Esophagus (tissue), 2 donors: ENCODE measurements around the gene FBXW8. TPM values are rescaled to one million over a fixed set of nuclear protein-coding genes. Genes with fewer than 3 reads are reported as not detected.

Source experiments
- H3K27ac ChIP-seq, 2 donors: one replicate each; pipeline ENCODE4 v1.5.1; 2013; ENCODE audit warnings: low read depth in 2 of 2, mild to moderate bottlenecking in 2 of 2, inconsistent platforms in 1 of 2, low read length in 1 of 2, moderate library complexity in 1 of 2
- H3K27me3 ChIP-seq, 2 donors: one replicate each; pipeline ENCODE4 v1.6.1; 2013; ENCODE audit warnings: low read length in 2 of 2, control low read depth in 1 of 2, mild to moderate bottlenecking in 1 of 2; ENCODE audit not compliant: insufficient read depth in 2 of 2, control insufficient read depth in 1 of 2
- H3K36me3 ChIP-seq, 2 donors: one replicate each; pipeline ENCODE4 v1.6.1; 2013; ENCODE audit warnings: low read length in 1 of 2; ENCODE audit not compliant: control insufficient read depth in 2 of 2, insufficient read depth in 2 of 2
- H3K4me1 ChIP-seq, 2 donors: one replicate each; pipeline ENCODE4 v1.6.1; 2013; ENCODE audit warnings: low read length in 1 of 2; ENCODE audit not compliant: control insufficient read depth in 2 of 2, insufficient read depth in 2 of 2
- H3K4me3 ChIP-seq, 2 donors: one replicate each; pipeline ENCODE4 v1.5.1; 2013; ENCODE audit warnings: low read length in 2 of 2, mild to moderate bottlenecking in 2 of 2, low read depth in 1 of 2, moderate library complexity in 1 of 2
- H3K9me3 ChIP-seq, 2 donors: one replicate each; pipeline ENCODE4 v1.6.1; 2013; ENCODE audit warnings: mild to moderate bottlenecking in 2 of 2, low read depth in 1 of 2, low read length in 1 of 2, moderate library complexity in 1 of 2; ENCODE audit not compliant: control insufficient read depth in 2 of 2, insufficient read depth in 1 of 2
- WGBS, 2 donors: extraction: QIAGEN DNeasy Blood & Tissue Kit; methylation state at CpG; one replicate each; pipeline ENCODE4 v1.1.7; 2013; 5-methylcytosine and 5-hydroxymethylcytosine counted together
- polyA plus RNA-seq, 2 donors: library from polyadenylated mRNA; stranded (reverse); fragments of 200-250 nt; gene quantifications; one replicate each; pipeline ENCODE4 v1.2.3, GENCODE V29; 2013
- donor health status: healthy with polysubstance abuse.
- donor health status: Bipolar disorder and iron deficiency.

Gene FBXW8
- polyA plus RNA-seq, 2 donors: 2.7 to 3.7 TPM

DNA sequence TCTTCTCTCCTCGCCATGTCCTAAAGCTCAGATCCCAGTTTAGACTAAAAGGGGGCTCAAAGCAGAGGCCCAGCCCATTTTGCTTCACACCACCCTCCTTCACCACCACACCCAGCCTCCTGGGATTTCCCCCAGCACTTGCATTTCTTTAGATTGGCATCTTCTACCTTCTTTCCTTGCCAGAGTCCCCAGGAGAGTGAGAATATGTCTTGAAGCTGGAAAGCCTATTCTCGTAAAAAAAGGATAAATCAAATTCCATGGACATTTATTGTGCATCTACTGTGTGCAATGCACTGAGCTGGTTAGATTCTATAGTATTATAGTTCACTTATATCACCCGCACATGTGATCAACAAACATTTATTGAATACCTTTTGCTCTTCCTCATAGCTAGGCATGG, 10.2 kb downstream of the FBXW8 start:
- Histone ChIP-seq H3K36me3 (no peaks in the 10 kb centered on the region), H3K9me3 (no peaks in the 10 kb centered on the region), H3K27ac (no peak overlapping the region), H3K4me1 (peaks cover 0 to 5% of the 10 kb centered on the region in 2 donors), H3K4me3 (no peak overlapping the region), H3K27me3 (no peaks in the 10 kb centered on the region)
- WGBS, 2 donors: 79 to 94% methylated on average over 3 of the region's 3 CpGs

- Histone ChIP-seq H3K27ac (no peak overlapping the region), H3K36me3 (no peaks in the 10 kb centered on the region), H3K9me3 (no peaks in the 10 kb centered on the region), H3K4me3 (no peak overlapping the region), H3K4me1 (no peaks in the 10 kb centered on the region), H3K27me3 (no peaks in the 10 kb centered on the region)
- WGBS, 2 donors: 81 to 85% methylated on average over 2 of the region's 2 CpGs
Observed at GRCh38 chr12:116922194-116922897, 11.6 kb downstream of the FBXW8 start.

DNA sequence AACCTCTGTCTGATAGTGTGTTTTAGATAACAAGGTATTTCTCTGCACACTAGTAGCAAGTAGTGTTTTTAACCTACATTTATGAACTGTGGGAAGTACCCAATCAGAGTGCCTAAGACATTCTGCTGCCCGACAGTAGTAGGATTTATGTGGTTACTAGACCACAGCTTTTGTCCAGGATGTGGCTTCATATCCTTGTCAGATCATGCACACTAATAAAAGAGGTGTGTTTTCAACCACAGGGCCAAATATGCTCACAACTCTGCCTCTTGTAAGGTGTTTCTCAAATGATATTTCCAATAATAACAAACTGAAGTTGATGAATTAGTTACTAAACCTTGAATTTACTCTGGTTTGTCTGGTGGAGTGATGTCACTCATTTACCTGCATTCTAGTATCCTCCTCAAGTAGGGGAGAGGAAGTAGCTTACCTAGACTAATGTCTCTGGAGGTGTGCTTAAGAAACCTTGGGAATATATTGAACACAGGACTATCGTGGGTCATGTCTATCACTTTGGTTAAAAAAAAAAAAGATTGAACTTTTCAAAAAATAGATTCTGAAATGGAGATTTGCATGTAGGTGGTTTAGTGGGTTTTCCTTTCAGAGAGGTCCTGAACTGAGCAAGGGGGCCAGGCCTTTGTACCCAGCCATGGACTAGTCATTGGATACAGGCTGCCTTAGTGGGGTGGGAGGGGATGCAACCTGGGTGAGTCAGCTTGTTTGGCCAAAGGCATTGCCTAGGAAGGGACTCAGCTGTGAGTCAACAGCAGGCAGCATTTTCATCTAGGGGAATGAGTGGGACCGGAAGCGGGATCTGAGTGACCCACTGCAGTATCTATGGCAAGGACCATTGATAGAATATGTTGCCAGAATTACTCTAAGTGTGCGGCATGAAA, 14.1 kb downstream of the FBXW8 start:
- Histone ChIP-seq H3K9me3 (no peaks in the 10 kb centered on the region), H3K36me3 (no peaks in the 10 kb centered on the region), H3K27ac (no peak overlapping the region), H3K4me3 (no peak overlapping the region), H3K4me1 (no peaks in the 10 kb centered on the region), H3K27me3 (no peaks in the 10 kb centered on the region)
- 70% methylated on average over 5 of the region's 5 CpGs for WGBS, 2 donors

DNA sequence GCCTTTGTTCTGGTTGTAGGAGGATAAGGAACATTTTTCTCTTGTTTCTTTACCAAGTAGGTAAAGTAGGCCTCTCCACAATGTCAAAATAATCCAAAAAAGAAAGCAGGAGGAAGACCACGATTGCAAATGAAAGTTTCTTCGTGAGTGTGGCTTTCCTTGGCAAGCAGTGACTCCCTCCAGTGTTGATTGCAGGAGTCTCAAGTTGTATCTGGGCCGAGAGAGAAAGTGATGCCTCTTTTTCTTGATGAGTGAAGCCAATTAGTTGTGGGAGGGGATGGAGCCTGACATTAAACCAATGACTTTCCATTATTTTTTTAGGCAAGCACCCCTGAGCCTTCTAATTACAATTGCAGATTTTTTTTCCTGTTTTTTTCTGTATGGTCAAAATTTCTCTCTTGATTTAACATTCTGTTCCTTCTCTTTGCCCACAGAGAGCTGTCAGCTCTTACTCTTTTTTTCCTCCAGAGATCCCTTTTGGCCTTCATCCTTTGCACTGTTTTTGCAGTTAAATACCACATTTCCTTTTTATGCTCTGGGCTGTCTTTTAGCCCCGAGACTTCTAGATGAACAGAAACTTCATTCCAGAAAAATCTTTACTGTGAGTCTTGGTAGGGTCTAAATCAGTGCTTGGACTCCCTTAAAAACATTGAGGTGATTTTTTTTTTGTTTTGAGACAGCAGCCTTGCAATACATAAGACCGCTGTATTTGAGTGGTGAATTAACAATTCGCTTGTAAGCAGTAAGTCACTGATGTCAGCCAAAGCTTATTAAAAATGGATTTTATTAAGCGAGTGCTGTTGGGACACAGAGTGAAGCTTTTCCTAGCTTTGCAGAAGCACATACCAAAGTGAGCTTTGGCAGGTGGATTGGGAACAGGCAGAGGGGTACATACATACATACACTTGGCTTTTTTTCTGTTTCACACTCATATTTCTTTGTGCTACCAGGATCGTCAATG, 15.8 kb downstream of the FBXW8 start:
- WGBS, 2 donors: 66 to 73% methylated on average over 8 of the region's 8 CpGs
- H3K4me3 ChIP-seq: no peak overlapping the region
- H3K36me3 ChIP-seq: no peaks in the 10 kb centered on the region
- no peaks in the 10 kb centered on the region for H3K9me3 ChIP-seq
- no peaks in the 10 kb centered on the region for H3K4me1 ChIP-seq
- H3K27ac ChIP-seq: no peak overlapping the region
- H3K27me3 ChIP-seq: no peaks in the 10 kb centered on the region

GRCh38 chr12:116927244-116927940, 16.6 kb downstream of the FBXW8 start:
- no peak overlapping the region for H3K4me3 ChIP-seq
- H3K36me3 ChIP-seq: no peaks in the 10 kb centered on the region
- no peak overlapping the region for H3K27ac ChIP-seq
- H3K4me1 ChIP-seq: no peaks in the 10 kb centered on the region
- no peaks in the 10 kb centered on the region for H3K27me3 ChIP-seq
- no peaks in the 10 kb centered on the region for H3K9me3 ChIP-seq
- WGBS, 2 donors: 73 to 76% methylated on average over 9 of the region's 9 CpGs

DNA sequence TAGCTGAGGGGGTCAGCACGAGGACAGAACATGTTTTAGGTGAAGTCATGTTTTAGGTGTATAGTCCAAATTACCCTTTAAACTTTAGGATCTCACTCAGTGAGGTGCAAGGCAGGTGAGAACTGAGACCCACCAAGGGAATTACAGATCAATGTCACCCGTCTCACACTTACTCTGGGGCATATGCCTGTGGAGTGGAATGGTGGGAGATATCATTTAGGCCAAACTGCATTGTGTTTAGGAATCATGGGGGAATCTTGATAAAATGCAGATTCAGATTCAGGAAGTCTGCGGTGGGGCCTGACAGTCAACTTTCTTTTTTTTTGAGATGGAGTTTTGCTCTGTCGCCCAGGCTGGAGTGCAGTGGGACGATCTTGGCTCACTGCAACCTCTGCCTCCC, 17.8 kb downstream of the FBXW8 start:
- no peaks in the 10 kb centered on the region for H3K9me3 ChIP-seq
- H3K4me3 ChIP-seq: no peak overlapping the region
- no peaks in the 10 kb centered on the region for H3K4me1 ChIP-seq
- H3K36me3 ChIP-seq: no peaks in the 10 kb centered on the region
- WGBS, 2 donors: 94 to 96% methylated on average over 5 of the region's 5 CpGs
- no peaks in the 10 kb centered on the region for H3K27me3 ChIP-seq
- no peak overlapping the region for H3K27ac ChIP-seq

DNA sequence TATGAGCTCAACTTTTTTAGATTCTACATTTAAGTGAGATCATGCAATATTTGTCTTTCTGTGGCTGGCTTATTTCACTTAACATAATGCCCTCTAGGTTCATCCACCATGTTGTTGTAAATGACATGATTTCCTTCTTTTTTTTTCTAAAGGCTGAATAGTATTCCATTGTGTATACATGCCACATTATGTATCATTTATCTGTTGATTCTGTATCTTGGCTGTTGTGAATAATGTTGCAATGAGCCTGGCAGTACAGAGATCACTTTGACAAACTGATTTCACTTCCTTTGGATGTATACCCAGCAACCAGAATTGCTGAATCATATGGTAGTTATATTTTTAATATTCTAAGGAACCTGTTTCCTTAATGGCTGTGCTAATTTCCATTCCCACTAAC, 19.1 kb downstream of the FBXW8 start:
- no peaks in the 10 kb centered on the region for H3K36me3 ChIP-seq
- H3K4me1 ChIP-seq: no peaks in the 10 kb centered on the region
- no peak overlapping the region for H3K27ac ChIP-seq
- no peak overlapping the region for H3K4me3 ChIP-seq
- no peaks in the 10 kb centered on the region for H3K27me3 ChIP-seq
- no peaks in the 10 kb centered on the region for H3K9me3 ChIP-seq

DNA sequence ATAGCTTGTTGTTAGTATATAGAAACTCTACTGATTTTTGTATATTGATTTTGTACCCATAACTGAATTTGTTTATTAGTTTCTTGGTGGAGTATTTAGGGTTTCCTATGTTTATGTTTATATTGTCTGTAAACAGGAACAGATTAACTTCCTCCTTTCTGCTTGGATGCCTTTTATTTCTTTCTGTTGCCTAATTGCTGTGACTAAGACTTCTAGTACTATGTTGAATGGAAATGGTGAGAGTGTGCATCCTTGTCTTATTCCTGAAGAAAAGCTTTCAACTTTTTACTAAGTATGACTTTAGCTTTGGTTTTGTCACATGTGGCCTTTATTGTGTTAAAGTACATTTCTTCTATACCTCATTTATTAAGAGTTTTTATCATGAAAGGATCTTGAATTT, 20.9 kb downstream of the FBXW8 start:
- Histone ChIP-seq H3K27me3 (no peaks in the 10 kb centered on the region), H3K9me3 (no peaks in the 10 kb centered on the region), H3K4me3 (no peak overlapping the region), H3K4me1 (no peaks in the 10 kb centered on the region), H3K27ac (no peak overlapping the region), H3K36me3 (no peaks in the 10 kb centered on the region)

DNA sequence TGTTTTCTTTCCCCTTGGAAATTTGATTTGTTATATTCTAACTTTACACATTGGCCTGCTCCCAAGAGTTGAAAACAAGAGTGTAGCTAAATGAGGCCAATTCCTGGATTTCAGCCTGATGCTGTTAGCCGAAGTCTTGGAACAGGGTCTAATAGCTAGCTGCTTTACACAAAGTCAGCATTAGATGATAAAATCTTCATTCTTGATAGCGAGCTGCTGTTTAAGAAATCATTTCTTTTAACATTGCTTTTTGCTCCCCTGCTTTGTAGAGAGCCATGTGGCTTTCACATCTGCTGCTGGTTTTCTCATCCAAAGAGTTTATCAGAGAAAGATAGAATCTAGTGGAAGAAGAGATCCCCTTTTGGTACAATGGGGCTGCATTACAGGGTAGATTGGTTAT, 22.3 kb downstream of the FBXW8 start:
- Histone ChIP-seq H3K36me3 (no peaks in the 10 kb centered on the region), H3K4me1 (no peaks in the 10 kb centered on the region)
- 45 to 53% methylated on average over 2 of the region's 2 CpGs for whole genome bisulfite sequencing, 2 donors

More for the DNA sequence above, 22.3 kb downstream of the FBXW8 start:
- Histone ChIP-seq H3K4me3 (no peak overlapping the region), H3K9me3 (no peaks in the 10 kb centered on the region), H3K27me3 (no peaks in the 10 kb centered on the region), H3K27ac (no peak overlapping the region)
